ENCODE measurements around the gene ZNF397. TPM values are rescaled to one million over a fixed set of nuclear protein-coding genes. Genes with fewer than 3 reads are reported as not detected.
"Not testable (repeated sequence)": the region's sequence is repeated elsewhere in the genome, so short reads cannot be mapped to it uniquely, and the experiment has no call there.

Gene ZNF397
- total RNA-seq, 6 experiments from 2014 or later = 9.1 to 13.1 (median 10.9) TPM

- H3K27ac ChIP-seq = no peak overlapping the region
- H3K4me1 ChIP-seq = no peaks in the 10 kb centered on the region
- no peaks in the 10 kb centered on the region for H3K9me3 ChIP-seq
- intact Hi-C loops (cut with DNase I) = no loop called here
- no peaks in the 10 kb centered on the region for H3K27me3 ChIP-seq
- no peak for ATAC-seq
- no peak overlapping the region for H3K4me3 ChIP-seq
- 70% methylated on average over 1 of the region's 1 CpG for WGBS (ENCODE audit: insufficient coverage, low coverage, low lambda C conversion rate, missing lambda C conversion rate)
- no peaks in the 10 kb centered on the region for H3K36me3 ChIP-seq
- no peak for DNase-seq
- no peak for TF ChIP-seq CTCF (IDR thresholded peaks at IDR 0.05)
- TF ChIP-seq POLR2A (IDR thresholded peaks at IDR 0.05) = no peak
These were observed 25.8 kb upstream of the ZNF397 start for GRCh38 chr18:35215026-35215425.

- H3K27ac ChIP-seq; H3K27me3 ChIP-seq; H3K9me3 ChIP-seq; DNase-seq; ATAC-seq; H3K4me1 ChIP-seq; H3K36me3 ChIP-seq; intact Hi-C loops (cut with DNase I); H3K4me3 ChIP-seq: not testable (repeated sequence)
- WGBS (ENCODE audit: insufficient coverage, low coverage, low lambda C conversion rate, missing lambda C conversion rate) = 68% methylated on average over 10 of the region's 10 CpGs
These were observed 24.2 kb upstream of the ZNF397 start for GRCh38 chr18:35216611-35217010.

GRCh38 chr18:35219331-35219730 lies 21.5 kb upstream of the ZNF397 start:
- intact Hi-C loops (cut with DNase I); H3K36me3 ChIP-seq; H3K4me1 ChIP-seq; H3K27ac ChIP-seq; ATAC-seq; H3K4me3 ChIP-seq; DNase-seq; H3K9me3 ChIP-seq; H3K27me3 ChIP-seq: not testable (repeated sequence)
- WGBS (ENCODE audit: insufficient coverage, low coverage, low lambda C conversion rate, missing lambda C conversion rate) = 69% methylated on average over 4 of the region's 4 CpGs

GRCh38 chr18:35220424-35220823 lies 20.4 kb upstream of the ZNF397 start:
- 72% methylated on average over 6 of the region's 6 CpGs for WGBS (ENCODE audit: insufficient coverage, low coverage, low lambda C conversion rate, missing lambda C conversion rate)
- Histone ChIP-seq H3K27me3 (no peaks in the 10 kb centered on the region), H3K4me1 (no peaks in the 10 kb centered on the region), H3K4me3 (no peak overlapping the region), H3K9me3 (no peaks in the 10 kb centered on the region), H3K27ac (no peak overlapping the region), H3K36me3 (no peaks in the 10 kb centered on the region)
- ATAC-seq = no peak
- TF ChIP-seq POLR2A (IDR thresholded peaks at IDR 0.05) = no peak
- no peak for TF ChIP-seq CTCF (IDR thresholded peaks at IDR 0.05)
- DNase-seq = no peak
- intact Hi-C loops (cut with DNase I) = no loop called here

- DNase-seq (no peak), ATAC-seq (no peak)
- TF ChIP-seq CTCF (IDR thresholded peaks at IDR 0.05) (no peak), POLR2A (IDR thresholded peaks at IDR 0.05) (no peak)
- Histone ChIP-seq H3K9me3 (no peaks in the 10 kb centered on the region), H3K4me1 (no peaks in the 10 kb centered on the region), H3K36me3 (no peaks in the 10 kb centered on the region), H3K27me3 (no peaks in the 10 kb centered on the region), H3K4me3 (no peak overlapping the region), H3K27ac (no peak overlapping the region)
- 74% methylated on average over 3 of the region's 3 CpGs for WGBS (ENCODE audit: insufficient coverage, low coverage, low lambda C conversion rate, missing lambda C conversion rate)
- intact Hi-C loops (cut with DNase I) = no loop called here
These were observed 17.0 kb upstream of the ZNF397 start for GRCh38 chr18:35223797-35224196.

GRCh38 chr18:35227254-35227653 lies 13.6 kb upstream of the ZNF397 start:
- Histone ChIP-seq H3K4me1 (peaks cover 0 to 3% (median 0%) of the 10 kb centered on the region in 4 donors), H3K9me3 (no peaks in the 10 kb centered on the region), H3K27me3 (no peaks in the 10 kb centered on the region), H3K4me3 (no peak overlapping the region), H3K27ac (no peak overlapping the region), H3K36me3 (no peaks in the 10 kb centered on the region)
- TF ChIP-seq CTCF (IDR thresholded peaks at IDR 0.05) (no peak), POLR2A (IDR thresholded peaks at IDR 0.05) (no peak)
- no peak for ATAC-seq
- no peak for DNase-seq
- intact Hi-C loops (cut with DNase I) = no loop called here
- WGBS (ENCODE audit: insufficient coverage, low coverage, low lambda C conversion rate, missing lambda C conversion rate) = 50% methylated on average over 1 of the region's 1 CpG
